WTC11 (cell line): Measurements from ENCODE around the gene LRP3. TPM values are rescaled to one million over a fixed set of nuclear protein-coding genes. Genes with fewer than 3 reads are reported as not detected.

Source experiments
- ATAC-seq: fragments of 200-7000 bp; cut with Tn5 transposase; 2 replicates; pipeline ENCODE4 v1.10.0; 2021; ENCODE audit warnings: mild to moderate bottlenecking, moderate library complexity
- CTCF ChIA-PET: fragments of 300-600 bp; sonication (Branson Sonifier 250); formaldehyde crosslinking; loops from one replicate; lab custom pipeline; 2021; ENCODE audit warnings: antibody characterized with exemption; lab: Charles Lee
- POLR2A ChIA-PET: fragments of 350-600 bp; sonication (Branson Sonifier 250); formaldehyde crosslinking; loops from one replicate; lab custom pipeline; 2021; ENCODE audit warnings: antibody characterized with exemption; lab: Charles Lee
- DNase-seq: peaks from one replicate; pipeline ENCODE4 v3.0.0; 2021; ENCODE audit warnings: low spot score
- H3K27ac Mint-ChIP-seq: 2 replicates; pipeline ENCODE4 v1.8.0; 2021; ENCODE audit warnings: mixed read lengths
- H3K27me3 Mint-ChIP-seq: 2 replicates; pipeline ENCODE4 v1.8.0; 2021; ENCODE audit warnings: low read depth, mild to moderate bottlenecking, moderate library complexity, mixed read lengths
- H3K36me3 Mint-ChIP-seq: 2 replicates; pipeline ENCODE4 v1.8.0; 2021; ENCODE audit warnings: mixed read lengths
- H3K4me1 Mint-ChIP-seq: 2 replicates; pipeline ENCODE4 v1.8.0; 2022; ENCODE audit warnings: mixed read lengths
- H3K4me3 Mint-ChIP-seq: 2 replicates; pipeline ENCODE4 v1.8.0; 2021; ENCODE audit warnings: mild to moderate bottlenecking, moderate library complexity, mixed read lengths
- H3K9me3 Mint-ChIP-seq: 2 replicates; pipeline ENCODE4 v1.8.0; 2021; ENCODE audit warnings: mixed read lengths
- ELF4 ChIP-seq: sonication (generic); formaldehyde crosslinking; IDR thresholded peaks from 2 replicates; pipeline ENCODE4 v1.8.1; 2022; ENCODE audit warnings: low read depth, mild to moderate bottlenecking, moderate library complexity, missing genetic modification reagents
- EMX1 ChIP-seq: fragments of 250-450 bp; sonication (Bioruptor Pico); IDR thresholded peaks from 2 replicates; pipeline ENCODE4 v1.8.0; 2021; ENCODE audit warnings: mild to moderate bottlenecking
- ESRRA ChIP-seq: sonication (generic); formaldehyde crosslinking; IDR thresholded peaks from 2 replicates; pipeline ENCODE4 v1.8.1; 2022; ENCODE audit warnings: mild to moderate bottlenecking, missing genetic modification reagents, borderline replicate concordance
- GABPB1 ChIP-seq: sonication (generic); formaldehyde crosslinking; IDR thresholded peaks from 2 replicates; pipeline ENCODE4 v1.8.1; 2023; ENCODE audit warnings: mild to moderate bottlenecking, missing genetic modification reagents
- GRHL2 ChIP-seq: fragments of 250-450 bp; sonication (Bioruptor Pico); IDR thresholded peaks from 2 replicates; pipeline ENCODE4 v1.8.0; 2022; ENCODE audit warnings: mild to moderate bottlenecking, moderate library complexity; ENCODE audit not compliant: insufficient replicate concordance, severe bottlenecking
- JAZF1 ChIP-seq: fragments of 250-450 bp; sonication (Bioruptor Pico); IDR thresholded peaks from 2 replicates; pipeline ENCODE4 v1.9.0; 2021; ENCODE audit warnings: moderate library complexity, mild to moderate bottlenecking, inconsistent platforms
- PRRX2 ChIP-seq: fragments of 250-450 bp; sonication (Bioruptor Pico); IDR thresholded peaks from 2 replicates; pipeline ENCODE4 v1.8.0; 2021; ENCODE audit warnings: mild to moderate bottlenecking
- RORB ChIP-seq: fragments of 250-450 bp; sonication (Bioruptor Pico); IDR thresholded peaks from 2 replicates; pipeline ENCODE4 v1.9.0; 2021; ENCODE audit warnings: mild to moderate bottlenecking
- SMAD4 ChIP-seq: sonication (generic); formaldehyde crosslinking; IDR thresholded peaks from 2 replicates; pipeline ENCODE4 v1.8.0; 2022; ENCODE audit warnings: mild to moderate bottlenecking, missing genetic modification reagents
- TCF7 ChIP-seq: sonication (generic); formaldehyde crosslinking; IDR thresholded peaks from 2 replicates; pipeline ENCODE4 v1.8.0; 2022; ENCODE audit warnings: mild to moderate bottlenecking, low read depth, missing genetic modification reagents, moderate library complexity
- ZNF416 ChIP-seq: fragments of 250-450 bp; sonication (Bioruptor Pico); IDR thresholded peaks from 2 replicates; pipeline ENCODE4 v1.9.0; 2021; ENCODE audit warnings: mild to moderate bottlenecking, inconsistent platforms
- total RNA-seq: library from RNA; stranded (reverse); gene quantifications from 3 replicates; pipeline ENCODE4 v1.2.3, GENCODE V29; 2021
- TF ChIP-seq, protein P1 (sequence below): sonication (generic); formaldehyde crosslinking; IDR thresholded peaks from 2 replicates; pipeline ENCODE4 v1.8.1; 2022; ENCODE audit warnings: low read depth, missing genetic modification reagents, borderline replicate concordance
- TF ChIP-seq, protein P2 (sequence below): fragments of 250-450 bp; sonication (Bioruptor Pico); IDR thresholded peaks from 2 replicates; pipeline ENCODE4 v1.9.0; 2021; ENCODE audit warnings: mild to moderate bottlenecking
- TF ChIP-seq, protein P3 (sequence below): fragments of 250-450 bp; sonication (Bioruptor Pico); IDR thresholded peaks from 2 replicates; pipeline ENCODE4 v1.9.0; 2021; ENCODE audit warnings: mild to moderate bottlenecking, borderline replicate concordance
- TF ChIP-seq, protein P4 (sequence below): sonication (generic); formaldehyde crosslinking; IDR thresholded peaks from 2 replicates; pipeline ENCODE4 v1.8.0; 2023; ENCODE audit warnings: missing genetic modification reagents, mild to moderate bottlenecking, borderline replicate concordance
- TF ChIP-seq, protein P5 (sequence below): sonication (generic); formaldehyde crosslinking; IDR thresholded peaks from 2 replicates; pipeline ENCODE4 v1.8.0; 2022; ENCODE audit warnings: mild to moderate bottlenecking, missing genetic modification reagents
- TF ChIP-seq, protein P6 (sequence below): sonication (generic); formaldehyde crosslinking; IDR thresholded peaks from 2 replicates; pipeline ENCODE4 v1.8.1; 2022; ENCODE audit warnings: mild to moderate bottlenecking, moderate library complexity, missing genetic modification reagents

Gene LRP3
- total RNA-seq, 1 experiment from 2014 or later: 47.0 TPM

DNA sequence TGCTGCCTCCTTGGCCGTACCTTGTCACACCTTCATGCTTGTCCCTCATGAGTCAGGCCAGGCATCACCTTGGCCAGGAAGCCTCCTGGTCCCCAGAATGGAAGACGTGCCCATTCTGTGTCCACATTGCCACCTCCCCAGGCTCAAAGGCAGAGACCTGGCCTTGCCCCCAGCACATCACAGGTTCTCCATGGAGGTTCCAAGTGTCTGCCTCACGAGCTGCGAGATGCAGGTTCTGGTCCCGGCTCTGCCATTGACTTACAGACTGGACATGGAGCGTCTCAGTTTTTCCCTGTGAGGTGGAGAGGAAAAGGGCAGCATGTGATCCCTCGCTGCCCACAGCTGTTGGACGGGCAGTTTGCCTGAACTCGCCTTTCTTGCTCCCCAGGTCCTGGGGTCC, 40.6 kb downstream of the LRP3 start:
- POLR2A ChIA-PET: no interaction called here
- Mint-ChIP-seq H3K9me3 (no peaks in the 10 kb centered on the region), H3K36me3 (no peaks in the 10 kb centered on the region), H3K27me3 (peaks cover 7% of the 10 kb centered on the region), H3K4me1 (peaks cover 2% of the 10 kb centered on the region; the same call in 1 of the 2 replicates), H3K4me3 (no peak overlapping the region), H3K27ac (no peak overlapping the region)
- no peak for DNase-seq
- TF ChIP-seq EMX1 (no peak), ZNF416 (CRISPR knock-in tag) (no peak), ELF4 (no peak), JAZF1 (CRISPR knock-in tag) (no peak), PRRX2 (CRISPR knock-in tag) (no peak), GABPB1 (CRISPR knock-in tag) (no peak), SMAD4 (CRISPR knock-in tag) (no peak), GRHL2 (CRISPR knock-in tag) (no peak), RORB (CRISPR knock-in tag) (no peak), ESRRA (no peak), TCF7 (CRISPR knock-in tag) (no peak)
- TF ChIP-seq, protein P1, sequence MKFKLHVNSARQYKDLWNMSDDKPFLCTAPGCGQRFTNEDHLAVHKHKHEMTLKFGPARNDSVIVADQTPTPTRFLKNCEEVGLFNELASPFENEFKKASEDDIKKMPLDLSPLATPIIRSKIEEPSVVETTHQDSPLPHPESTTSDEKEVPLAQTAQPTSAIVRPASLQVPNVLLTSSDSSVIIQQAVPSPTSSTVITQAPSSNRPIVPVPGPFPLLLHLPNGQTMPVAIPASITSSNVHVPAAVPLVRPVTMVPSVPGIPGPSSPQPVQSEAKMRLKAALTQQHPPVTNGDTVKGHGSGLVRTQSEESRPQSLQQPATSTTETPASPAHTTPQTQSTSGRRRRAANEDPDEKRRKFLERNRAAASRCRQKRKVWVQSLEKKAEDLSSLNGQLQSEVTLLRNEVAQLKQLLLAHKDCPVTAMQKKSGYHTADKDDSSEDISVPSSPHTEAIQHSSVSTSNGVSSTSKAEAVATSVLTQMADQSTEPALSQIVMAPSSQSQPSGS (CRISPR knock-in tag): no peak
- TF ChIP-seq, protein P2, sequence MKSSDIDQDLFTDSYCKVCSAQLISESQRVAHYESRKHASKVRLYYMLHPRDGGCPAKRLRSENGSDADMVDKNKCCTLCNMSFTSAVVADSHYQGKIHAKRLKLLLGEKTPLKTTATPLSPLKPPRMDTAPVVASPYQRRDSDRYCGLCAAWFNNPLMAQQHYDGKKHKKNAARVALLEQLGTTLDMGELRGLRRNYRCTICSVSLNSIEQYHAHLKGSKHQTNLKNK (CRISPR knock-in tag): no peak
- TF ChIP-seq, protein P3, sequence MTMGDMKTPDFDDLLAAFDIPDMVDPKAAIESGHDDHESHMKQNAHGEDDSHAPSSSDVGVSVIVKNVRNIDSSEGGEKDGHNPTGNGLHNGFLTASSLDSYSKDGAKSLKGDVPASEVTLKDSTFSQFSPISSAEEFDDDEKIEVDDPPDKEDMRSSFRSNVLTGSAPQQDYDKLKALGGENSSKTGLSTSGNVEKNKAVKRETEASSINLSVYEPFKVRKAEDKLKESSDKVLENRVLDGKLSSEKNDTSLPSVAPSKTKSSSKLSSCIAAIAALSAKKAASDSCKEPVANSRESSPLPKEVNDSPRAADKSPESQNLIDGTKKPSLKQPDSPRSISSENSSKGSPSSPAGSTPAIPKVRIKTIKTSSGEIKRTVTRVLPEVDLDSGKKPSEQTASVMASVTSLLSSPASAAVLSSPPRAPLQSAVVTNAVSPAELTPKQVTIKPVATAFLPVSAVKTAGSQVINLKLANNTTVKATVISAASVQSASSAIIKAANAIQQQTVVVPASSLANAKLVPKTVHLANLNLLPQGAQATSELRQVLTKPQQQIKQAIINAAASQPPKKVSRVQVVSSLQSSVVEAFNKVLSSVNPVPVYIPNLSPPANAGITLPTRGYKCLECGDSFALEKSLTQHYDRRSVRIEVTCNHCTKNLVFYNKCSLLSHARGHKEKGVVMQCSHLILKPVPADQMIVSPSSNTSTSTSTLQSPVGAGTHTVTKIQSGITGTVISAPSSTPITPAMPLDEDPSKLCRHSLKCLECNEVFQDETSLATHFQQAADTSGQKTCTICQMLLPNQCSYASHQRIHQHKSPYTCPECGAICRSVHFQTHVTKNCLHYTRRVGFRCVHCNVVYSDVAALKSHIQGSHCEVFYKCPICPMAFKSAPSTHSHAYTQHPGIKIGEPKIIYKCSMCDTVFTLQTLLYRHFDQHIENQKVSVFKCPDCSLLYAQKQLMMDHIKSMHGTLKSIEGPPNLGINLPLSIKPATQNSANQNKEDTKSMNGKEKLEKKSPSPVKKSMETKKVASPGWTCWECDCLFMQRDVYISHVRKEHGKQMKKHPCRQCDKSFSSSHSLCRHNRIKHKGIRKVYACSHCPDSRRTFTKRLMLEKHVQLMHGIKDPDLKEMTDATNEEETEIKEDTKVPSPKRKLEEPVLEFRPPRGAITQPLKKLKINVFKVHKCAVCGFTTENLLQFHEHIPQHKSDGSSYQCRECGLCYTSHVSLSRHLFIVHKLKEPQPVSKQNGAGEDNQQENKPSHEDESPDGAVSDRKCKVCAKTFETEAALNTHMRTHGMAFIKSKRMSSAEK (CRISPR knock-in tag): no peak
- TF ChIP-seq, protein P4, sequence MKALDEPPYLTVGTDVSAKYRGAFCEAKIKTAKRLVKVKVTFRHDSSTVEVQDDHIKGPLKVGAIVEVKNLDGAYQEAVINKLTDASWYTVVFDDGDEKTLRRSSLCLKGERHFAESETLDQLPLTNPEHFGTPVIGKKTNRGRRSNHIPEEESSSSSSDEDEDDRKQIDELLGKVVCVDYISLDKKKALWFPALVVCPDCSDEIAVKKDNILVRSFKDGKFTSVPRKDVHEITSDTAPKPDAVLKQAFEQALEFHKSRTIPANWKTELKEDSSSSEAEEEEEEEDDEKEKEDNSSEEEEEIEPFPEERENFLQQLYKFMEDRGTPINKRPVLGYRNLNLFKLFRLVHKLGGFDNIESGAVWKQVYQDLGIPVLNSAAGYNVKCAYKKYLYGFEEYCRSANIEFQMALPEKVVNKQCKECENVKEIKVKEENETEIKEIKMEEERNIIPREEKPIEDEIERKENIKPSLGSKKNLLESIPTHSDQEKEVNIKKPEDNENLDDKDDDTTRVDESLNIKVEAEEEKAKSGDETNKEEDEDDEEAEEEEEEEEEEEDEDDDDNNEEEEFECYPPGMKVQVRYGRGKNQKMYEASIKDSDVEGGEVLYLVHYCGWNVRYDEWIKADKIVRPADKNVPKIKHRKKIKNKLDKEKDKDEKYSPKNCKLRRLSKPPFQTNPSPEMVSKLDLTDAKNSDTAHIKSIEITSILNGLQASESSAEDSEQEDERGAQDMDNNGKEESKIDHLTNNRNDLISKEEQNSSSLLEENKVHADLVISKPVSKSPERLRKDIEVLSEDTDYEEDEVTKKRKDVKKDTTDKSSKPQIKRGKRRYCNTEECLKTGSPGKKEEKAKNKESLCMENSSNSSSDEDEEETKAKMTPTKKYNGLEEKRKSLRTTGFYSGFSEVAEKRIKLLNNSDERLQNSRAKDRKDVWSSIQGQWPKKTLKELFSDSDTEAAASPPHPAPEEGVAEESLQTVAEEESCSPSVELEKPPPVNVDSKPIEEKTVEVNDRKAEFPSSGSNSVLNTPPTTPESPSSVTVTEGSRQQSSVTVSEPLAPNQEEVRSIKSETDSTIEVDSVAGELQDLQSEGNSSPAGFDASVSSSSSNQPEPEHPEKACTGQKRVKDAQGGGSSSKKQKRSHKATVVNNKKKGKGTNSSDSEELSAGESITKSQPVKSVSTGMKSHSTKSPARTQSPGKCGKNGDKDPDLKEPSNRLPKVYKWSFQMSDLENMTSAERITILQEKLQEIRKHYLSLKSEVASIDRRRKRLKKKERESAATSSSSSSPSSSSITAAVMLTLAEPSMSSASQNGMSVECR (CRISPR knock-in tag): no peak
- TF ChIP-seq, protein P5, sequence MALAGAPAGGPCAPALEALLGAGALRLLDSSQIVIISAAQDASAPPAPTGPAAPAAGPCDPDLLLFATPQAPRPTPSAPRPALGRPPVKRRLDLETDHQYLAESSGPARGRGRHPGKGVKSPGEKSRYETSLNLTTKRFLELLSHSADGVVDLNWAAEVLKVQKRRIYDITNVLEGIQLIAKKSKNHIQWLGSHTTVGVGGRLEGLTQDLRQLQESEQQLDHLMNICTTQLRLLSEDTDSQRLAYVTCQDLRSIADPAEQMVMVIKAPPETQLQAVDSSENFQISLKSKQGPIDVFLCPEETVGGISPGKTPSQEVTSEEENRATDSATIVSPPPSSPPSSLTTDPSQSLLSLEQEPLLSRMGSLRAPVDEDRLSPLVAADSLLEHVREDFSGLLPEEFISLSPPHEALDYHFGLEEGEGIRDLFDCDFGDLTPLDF (CRISPR knock-in tag): no peak
- TF ChIP-seq, protein P6, sequence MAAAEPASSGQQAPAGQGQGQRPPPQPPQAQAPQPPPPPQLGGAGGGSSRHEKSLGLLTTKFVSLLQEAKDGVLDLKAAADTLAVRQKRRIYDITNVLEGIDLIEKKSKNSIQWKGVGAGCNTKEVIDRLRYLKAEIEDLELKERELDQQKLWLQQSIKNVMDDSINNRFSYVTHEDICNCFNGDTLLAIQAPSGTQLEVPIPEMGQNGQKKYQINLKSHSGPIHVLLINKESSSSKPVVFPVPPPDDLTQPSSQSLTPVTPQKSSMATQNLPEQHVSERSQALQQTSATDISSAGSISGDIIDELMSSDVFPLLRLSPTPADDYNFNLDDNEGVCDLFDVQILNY (CRISPR knock-in tag): no peak
- CTCF ChIA-PET: interaction anchor here (1.0 to 3.6 kb wide), 26 partner anchors 8 to 533 kb away, joined by 3 to 39 read pairs (median 7); partner anchors contain the start of genes CEBPA, CEBPG and SLC7A10
- no peak for ATAC-seq
